PFSK-1 (cell line): ENCODE results near the gene TAF1B.

Source experiments
- FOXP2 ChIP-seq: optimal IDR thresholded peaks from 2 replicates; pipeline ENCODE3; 2011; ENCODE audit warnings: borderline replicate concordance, control low read depth, inconsistent platforms; ENCODE audit not compliant: insufficient read depth; ENCODE audit errors: extremely low read length, extremely low read depth
- POLR2AphosphoS5 ChIP-seq: IDR thresholded peaks from 2 replicates; pipeline ENCODE4 v1.6.1; 2012; ENCODE audit warnings: low read depth, mild to moderate bottlenecking, control low read depth, low read length, moderate library complexity
- SIN3A ChIP-seq: IDR thresholded peaks from 2 replicates; pipeline ENCODE4 v1.6.1; 2012; ENCODE audit warnings: mild to moderate bottlenecking, low read length, moderate library complexity, borderline replicate concordance; ENCODE audit not compliant: insufficient read depth
- TAF1 ChIP-seq: IDR thresholded peaks from 2 replicates; pipeline ENCODE4 v1.6.1; 2012; ENCODE audit warnings: low read length, control low read depth, borderline replicate concordance; ENCODE audit not compliant: insufficient read depth
- TF ChIP-seq, protein P1 (sequence below), 2 experiments: IDR thresholded peaks; 2 replicates each; pipeline versions ENCODE4 v1.6.1 to v1.8.0; 2011 to 2012; ENCODE audit warnings: low read depth in 2 of 2, low read length in 2 of 2, control low read depth in 1 of 2, inconsistent platforms in 1 of 2, mild to moderate bottlenecking in 1 of 2, moderate library complexity in 1 of 2; ENCODE audit not compliant: insufficient read depth in 1 of 2

The TAF1B gene

DNA sequence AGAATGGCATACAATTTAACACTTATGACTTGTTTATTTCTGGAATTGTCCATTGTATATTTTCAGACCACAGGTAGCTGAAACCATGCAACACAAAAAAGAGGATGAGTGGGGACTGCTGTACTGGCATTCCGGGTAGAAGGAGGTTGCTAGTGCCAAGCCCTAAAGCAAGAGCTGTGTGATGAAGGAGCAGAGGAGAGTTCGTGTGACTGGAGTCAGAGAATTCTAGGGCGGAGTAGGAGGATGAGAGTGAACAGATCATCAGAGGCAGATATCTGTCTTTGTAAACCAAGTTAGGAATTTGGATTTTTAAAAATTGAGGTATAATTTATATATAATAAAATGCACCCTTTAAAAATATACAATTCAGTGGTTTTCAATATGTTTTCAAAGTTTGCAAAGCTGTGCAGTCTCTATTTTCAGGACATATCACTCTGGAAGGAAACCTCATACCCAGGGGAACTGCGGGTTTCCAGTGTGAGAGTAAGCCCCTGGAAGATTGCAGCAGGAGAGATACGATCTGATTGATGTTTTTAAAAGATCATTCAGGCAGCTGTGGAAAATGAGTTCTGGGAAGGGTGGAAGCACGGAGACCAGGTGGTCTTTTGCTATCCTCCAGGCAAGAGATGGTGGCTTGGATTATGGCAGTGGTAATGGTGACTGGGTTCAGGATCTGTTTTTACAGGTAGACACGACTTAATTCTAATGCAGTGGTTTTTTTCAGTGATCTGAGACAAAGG, 36.4 kb downstream of the TAF1B start:
- TF ChIP-seq TAF1 (no peak), FOXP2 (no peak), POLR2AphosphoS5 (no peak), SIN3A (no peak)
- TF ChIP-seq, protein P1, sequence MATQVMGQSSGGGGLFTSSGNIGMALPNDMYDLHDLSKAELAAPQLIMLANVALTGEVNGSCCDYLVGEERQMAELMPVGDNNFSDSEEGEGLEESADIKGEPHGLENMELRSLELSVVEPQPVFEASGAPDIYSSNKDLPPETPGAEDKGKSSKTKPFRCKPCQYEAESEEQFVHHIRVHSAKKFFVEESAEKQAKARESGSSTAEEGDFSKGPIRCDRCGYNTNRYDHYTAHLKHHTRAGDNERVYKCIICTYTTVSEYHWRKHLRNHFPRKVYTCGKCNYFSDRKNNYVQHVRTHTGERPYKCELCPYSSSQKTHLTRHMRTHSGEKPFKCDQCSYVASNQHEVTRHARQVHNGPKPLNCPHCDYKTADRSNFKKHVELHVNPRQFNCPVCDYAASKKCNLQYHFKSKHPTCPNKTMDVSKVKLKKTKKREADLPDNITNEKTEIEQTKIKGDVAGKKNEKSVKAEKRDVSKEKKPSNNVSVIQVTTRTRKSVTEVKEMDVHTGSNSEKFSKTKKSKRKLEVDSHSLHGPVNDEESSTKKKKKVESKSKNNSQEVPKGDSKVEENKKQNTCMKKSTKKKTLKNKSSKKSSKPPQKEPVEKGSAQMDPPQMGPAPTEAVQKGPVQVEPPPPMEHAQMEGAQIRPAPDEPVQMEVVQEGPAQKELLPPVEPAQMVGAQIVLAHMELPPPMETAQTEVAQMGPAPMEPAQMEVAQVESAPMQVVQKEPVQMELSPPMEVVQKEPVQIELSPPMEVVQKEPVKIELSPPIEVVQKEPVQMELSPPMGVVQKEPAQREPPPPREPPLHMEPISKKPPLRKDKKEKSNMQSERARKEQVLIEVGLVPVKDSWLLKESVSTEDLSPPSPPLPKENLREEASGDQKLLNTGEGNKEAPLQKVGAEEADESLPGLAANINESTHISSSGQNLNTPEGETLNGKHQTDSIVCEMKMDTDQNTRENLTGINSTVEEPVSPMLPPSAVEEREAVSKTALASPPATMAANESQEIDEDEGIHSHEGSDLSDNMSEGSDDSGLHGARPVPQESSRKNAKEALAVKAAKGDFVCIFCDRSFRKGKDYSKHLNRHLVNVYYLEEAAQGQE (IDR thresholded peaks at IDR 0.05; ENCODE audit: insufficient read depth in 1 of 2, low read depth in 2 of 2, low read length in 2 of 2), result no peak

DNA sequence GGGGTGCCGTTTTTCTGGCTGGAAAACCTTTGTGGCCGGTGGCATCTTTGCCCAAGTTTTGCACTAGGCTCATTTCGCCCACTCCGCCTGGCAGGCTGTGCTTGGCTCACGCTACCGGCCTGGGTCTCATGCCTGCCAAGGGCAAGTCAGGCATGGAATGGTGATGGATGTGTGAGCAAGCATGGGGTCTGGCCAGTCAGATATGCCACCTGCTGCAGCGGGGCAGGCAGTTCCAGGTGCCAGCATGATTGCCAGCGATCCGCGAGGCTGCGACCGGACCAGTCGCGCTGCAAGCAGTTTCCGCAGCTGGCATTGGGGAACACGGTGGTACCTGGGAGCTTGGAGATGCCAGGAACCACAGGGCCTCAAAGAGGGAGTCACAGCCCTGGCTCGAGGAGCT, 40.6 kb downstream of the TAF1B start:
- TF ChIP-seq, protein P1 (IDR thresholded peaks at IDR 0.05; ENCODE audit: insufficient read depth in 1 of 2, low read depth in 2 of 2, low read length in 2 of 2), result no peak
- TF ChIP-seq POLR2AphosphoS5, result no peak
- no peak for TF ChIP-seq FOXP2
- no peak for TF ChIP-seq SIN3A
- no peak for TF ChIP-seq TAF1

DNA sequence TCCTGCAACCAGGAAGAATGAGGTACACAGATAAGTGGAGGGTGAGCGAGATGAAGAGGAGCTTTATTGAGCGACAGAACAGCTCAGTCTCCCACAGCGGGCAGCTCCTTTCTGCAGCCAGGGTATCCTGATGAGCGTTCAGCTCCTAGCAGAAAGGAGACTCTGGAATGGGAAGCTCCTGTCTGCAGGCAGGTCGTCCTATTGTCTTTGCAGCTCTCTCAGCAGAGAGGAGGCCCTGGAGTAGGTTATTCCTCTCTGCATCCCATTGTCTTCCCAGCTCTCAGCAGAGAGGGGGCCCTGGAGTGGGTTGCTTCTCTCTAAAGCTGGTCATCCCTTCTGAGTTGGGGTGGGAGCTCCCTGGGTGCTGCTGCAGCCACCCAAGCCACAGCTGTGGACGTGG, 41.2 kb downstream of the TAF1B start:
- TF ChIP-seq SIN3A (no peak), FOXP2 (no peak), POLR2AphosphoS5 (no peak), TAF1 (no peak)
- TF ChIP-seq, protein P1 (IDR thresholded peaks at IDR 0.05; ENCODE audit: insufficient read depth in 1 of 2, low read depth in 2 of 2, low read length in 2 of 2), result no peak

DNA sequence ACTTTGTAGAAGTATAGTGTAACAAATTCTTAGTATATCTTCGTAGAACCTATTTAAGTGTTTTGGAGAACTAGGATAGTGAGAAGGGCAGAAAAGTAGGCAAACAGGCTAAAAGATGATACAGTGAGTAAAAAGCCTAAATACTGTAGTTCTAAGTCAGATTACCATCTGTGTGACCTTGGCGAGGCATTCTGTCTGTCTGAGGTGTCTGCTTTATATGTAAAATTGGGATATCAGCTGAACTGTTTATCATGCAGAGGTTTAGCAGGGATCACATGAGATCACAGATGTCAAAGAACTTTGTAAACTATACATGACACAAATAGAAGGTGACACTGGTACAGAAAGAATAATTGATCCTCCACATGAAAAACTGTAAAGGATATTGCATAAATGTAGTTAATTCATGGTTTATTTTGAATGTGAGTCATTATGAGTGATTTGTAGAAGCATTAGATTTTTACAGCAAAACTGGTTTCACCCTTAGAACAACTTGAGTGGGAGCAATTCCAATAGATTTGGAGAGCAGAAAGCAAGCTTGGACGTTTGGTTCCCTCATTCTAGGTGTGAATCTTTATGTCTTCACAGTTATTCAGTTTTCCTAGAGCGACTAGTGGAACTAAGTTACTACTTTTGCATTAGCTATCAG, 41.9 kb downstream of the TAF1B start:
- TF ChIP-seq POLR2AphosphoS5 (no peak), TAF1 (no peak), FOXP2 (no peak), SIN3A (no peak)
- TF ChIP-seq, protein P1 (IDR thresholded peaks at IDR 0.05; ENCODE audit: insufficient read depth in 1 of 2, low read depth in 2 of 2, low read length in 2 of 2), result no peak

DNA sequence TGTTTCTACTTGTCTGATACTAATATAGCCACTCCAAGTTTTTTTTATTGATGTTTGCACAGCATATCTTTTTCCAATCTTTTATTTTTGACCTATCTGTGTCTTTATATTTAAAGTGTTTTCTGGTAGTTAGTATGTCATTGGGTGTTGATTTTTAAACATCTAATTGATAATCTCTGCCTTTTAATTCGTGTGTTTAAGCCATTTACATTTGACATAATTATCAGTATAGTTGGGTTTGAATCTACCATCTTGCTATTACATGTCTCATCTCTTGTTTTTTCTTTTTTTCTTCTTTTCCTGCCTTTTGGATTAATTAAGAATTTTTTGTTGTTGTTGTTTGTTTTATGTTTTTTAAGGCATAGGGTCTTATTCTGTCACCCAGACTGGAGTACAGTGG, 44.2 kb downstream of the TAF1B start:
- no peak for TF ChIP-seq POLR2AphosphoS5
- TF ChIP-seq, protein P1 (IDR thresholded peaks at IDR 0.05; ENCODE audit: insufficient read depth in 1 of 2, low read depth in 2 of 2, low read length in 2 of 2), result no peak
